ENCODE data around the gene HIVEP2. TPM values are rescaled to one million over a fixed set of nuclear protein-coding genes. Genes with fewer than 3 reads are reported as not detected.

HIVEP2 gene
- total and polyA plus RNA-seq, 10 donors, result 2.5 to 41.3 (median 30.3) TPM

DNA sequence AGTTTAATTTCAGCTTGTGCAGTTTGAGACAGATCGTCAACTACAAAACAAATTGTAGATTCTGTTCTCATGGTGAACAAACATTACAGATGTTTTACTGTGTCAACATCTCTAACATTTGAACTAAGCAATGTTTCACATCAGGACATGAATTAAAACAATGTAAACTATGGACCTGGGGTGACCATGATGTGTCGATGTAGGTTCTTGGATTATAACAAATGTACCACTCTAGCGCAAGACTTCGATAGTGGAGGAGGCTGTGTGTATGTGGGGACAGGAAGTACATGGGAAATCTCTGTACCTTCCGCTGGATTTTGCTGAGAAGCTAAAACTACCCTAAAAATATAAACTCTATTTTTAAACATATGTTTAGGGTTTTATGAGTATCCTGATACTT is 17.1 kb downstream of the HIVEP2 start:
- Histone ChIP-seq H3K4me3 (peak overlapping the region in 7 of 8 donors; percentile 2 to 75 (median 56)), H3K27ac (peak overlapping the region; percentile 85 to 98 (median 96))
- DNase-seq, result no peak

GRCh38 chr6:142927271-142927580 is 17.8 kb downstream of the HIVEP2 start:
- H3K4me1 ChIP-seq, result peaks cover 8 to 70% (median 59%) of the 10 kb centered on the region in 6 donors
- peak overlapping the region; percentile 85 to 98 (median 96) for H3K27ac ChIP-seq
- intact Hi-C loops (cut with DNase I; ENCODE audit: low total_unique reads), result no loop called here
- H3K4me3 ChIP-seq, result peak overlapping the region; percentile 24 to 75 (median 55)
- H3K36me3 ChIP-seq, result no peaks in the 10 kb centered on the region
- no peak for DNase-seq
- WGBS, 5 donors, result 0 to 1% (median 1%) methylated on average over 7 of the region's 7 CpGs
- H3K27me3 ChIP-seq (replicated peaks in 1 of 7), result no peaks in the 10 kb centered on the region
- H3K9me3 ChIP-seq, result no peaks in the 10 kb centered on the region
- TF ChIP-seq POLR2A (IDR thresholded peaks at IDR 0.05), result no peak
- no peak for TF ChIP-seq POLR2AphosphoS5 (IDR thresholded peaks at IDR 0.05)
- no peak for TF ChIP-seq CTCF (IDR thresholded peaks at IDR 0.05 in 8 of 11, conservative IDR thresholded peaks at IDR 0.05 in 3 of 11)

More for the DNA sequence above, 17.1 kb downstream of the HIVEP2 start:
- no peaks in the 10 kb centered on the region for H3K9me3 ChIP-seq
- no peaks in the 10 kb centered on the region for H3K27me3 ChIP-seq (replicated peaks in 1 of 7)
- H3K4me1 ChIP-seq, result peaks cover 8 to 76% (median 66%) of the 10 kb centered on the region in 6 donors
- H3K36me3 ChIP-seq, result no peaks in the 10 kb centered on the region
- intact Hi-C loops (cut with DNase I; ENCODE audit: low total_unique reads), result no loop called here
- WGBS, 5 donors, result 25 to 40% (median 36%) methylated on average over 5 of the region's 5 CpGs
- TF ChIP-seq CTCF (IDR thresholded peaks at IDR 0.05 in 8 of 11, conservative IDR thresholded peaks at IDR 0.05 in 3 of 11) (no peak), POLR2AphosphoS5 (IDR thresholded peaks at IDR 0.05) (peak in 1 of 3 donors; percentile 66)

DNA sequence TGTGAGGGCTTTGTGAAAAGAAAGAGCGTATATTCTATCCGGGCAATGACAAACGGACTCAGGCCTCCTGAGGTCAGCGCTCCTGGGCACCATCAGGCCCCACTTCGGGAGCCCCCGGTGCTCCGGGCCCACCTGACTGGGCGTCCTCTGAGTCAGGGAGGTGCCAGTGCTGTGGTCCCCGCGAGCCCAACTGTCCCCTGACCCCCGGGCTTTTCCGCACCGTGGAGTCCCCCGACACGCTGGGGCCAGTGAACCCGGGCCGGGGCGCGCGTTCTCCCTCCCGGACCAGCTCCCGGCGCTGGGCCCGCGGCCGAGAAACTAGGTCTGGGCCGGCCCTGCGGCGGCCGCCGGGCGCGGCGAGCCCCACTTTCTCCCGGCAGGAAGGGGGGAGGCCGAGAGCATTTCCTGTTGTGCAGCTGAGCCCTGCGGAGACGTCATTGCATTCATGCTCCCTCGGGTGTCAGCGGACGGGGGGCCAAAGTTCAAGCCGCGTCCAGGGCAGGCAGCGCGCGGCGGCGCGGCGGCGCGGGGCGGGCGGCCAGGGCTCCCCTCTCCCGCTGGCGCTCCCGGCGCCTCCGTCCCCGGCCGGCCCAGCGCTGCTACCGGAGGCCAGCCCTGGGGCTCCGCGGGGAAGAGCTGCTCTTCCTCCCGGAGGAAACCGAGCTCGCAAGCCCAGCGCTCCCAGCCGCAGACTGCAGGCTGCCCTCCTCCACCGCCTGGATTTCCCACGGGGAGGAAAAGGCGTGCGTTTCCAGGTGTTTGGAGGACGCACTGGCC is 18.3 kb downstream of the HIVEP2 start:
- WGBS, 5 donors, result 1 to 3% (median 1%) methylated on average over 27 to 75 of the region's 75 CpGs
- Histone ChIP-seq H3K9me3 (no peaks in the 10 kb centered on the region), H3K4me1 (peaks cover 8 to 64% (median 53%) of the 10 kb centered on the region in 6 donors), H3K27ac (peak overlapping the region; percentile 85 to 98 (median 96)), H3K27me3 (replicated peaks in 1 of 7) (no peaks in the 10 kb centered on the region), H3K4me3 (peak overlapping the region; percentile 24 to 75 (median 55)), H3K36me3 (no peaks in the 10 kb centered on the region)
- intact Hi-C loops (cut with DNase I; ENCODE audit: low total_unique reads), result no loop called here
- peak; percentile 95 for DNase-seq
- TF ChIP-seq POLR2AphosphoS5 (IDR thresholded peaks at IDR 0.05) (peak; percentile 92 to 94 (median 94)), POLR2A (IDR thresholded peaks at IDR 0.05) (peak; percentile 28 to 75 (median 68)), CTCF (IDR thresholded peaks at IDR 0.05 in 8 of 11, conservative IDR thresholded peaks at IDR 0.05 in 3 of 11) (peak in 1 of 11 experiments; percentile 3)

DNA sequence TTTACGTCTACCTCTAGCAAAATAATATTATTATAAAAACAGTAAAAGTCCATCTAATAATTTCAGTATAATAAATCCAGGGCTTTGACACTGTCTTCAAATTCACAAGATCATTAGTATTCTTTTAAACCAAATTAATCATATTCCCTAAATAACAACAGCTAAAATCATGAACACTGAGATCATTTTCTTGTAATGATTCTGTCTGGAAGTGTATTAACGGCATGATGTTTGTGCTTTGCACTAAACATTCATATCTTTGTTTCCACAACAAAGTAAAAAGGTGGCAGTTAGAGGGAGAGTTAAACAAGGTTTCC is 18.8 kb downstream of the HIVEP2 start:
- H3K9me3 ChIP-seq, result no peaks in the 10 kb centered on the region
- DNase-seq, result no peak
- H3K36me3 ChIP-seq, result no peaks in the 10 kb centered on the region
- peaks cover 8 to 59% (median 48%) of the 10 kb centered on the region in 6 donors for H3K4me1 ChIP-seq
- no peaks in the 10 kb centered on the region for H3K27me3 ChIP-seq (replicated peaks in 1 of 7)
- 49 to 51% (median 51%) methylated on average over 2 of the region's 2 CpGs for WGBS, 5 donors
- intact Hi-C loops (cut with DNase I; ENCODE audit: low total_unique reads), result no loop called here
- peak overlapping the region; percentile 7 to 75 (median 55) for H3K4me3 ChIP-seq
- peak overlapping the region; percentile 85 to 98 (median 96) for H3K27ac ChIP-seq
- TF ChIP-seq POLR2AphosphoS5 (IDR thresholded peaks at IDR 0.05) (no peak), POLR2A (IDR thresholded peaks at IDR 0.05) (no peak), CTCF (IDR thresholded peaks at IDR 0.05 in 8 of 11, conservative IDR thresholded peaks at IDR 0.05 in 3 of 11) (no peak)
